ENCODE results near the gene HEMK1. TPM values are rescaled to one million over a fixed set of nuclear protein-coding genes. Genes with fewer than 3 reads are reported as not detected.

HEMK1 gene
- total and polyA plus RNA-seq, 9 donors, result 6.8 to 35.3 (median 23.8) TPM

DNA sequence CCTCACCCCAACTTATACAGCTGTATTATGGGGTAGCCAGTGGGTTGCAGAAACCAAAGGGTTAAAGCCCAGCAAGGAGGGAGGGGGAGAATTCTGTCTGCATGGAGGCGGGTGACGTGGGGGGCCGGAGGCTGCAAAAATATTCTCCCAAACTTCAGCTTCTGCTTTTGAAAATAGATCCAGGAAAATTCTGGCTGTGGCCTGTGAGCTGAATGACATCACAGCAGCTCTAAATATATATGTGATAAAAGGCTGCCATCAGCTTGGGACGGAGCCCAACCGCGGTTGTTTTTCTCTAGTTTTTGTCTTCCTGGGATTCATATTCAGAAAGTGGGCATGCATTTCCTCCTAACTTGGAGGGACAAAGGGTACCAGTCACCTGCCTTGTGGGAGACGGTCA, 75.2 kb downstream of the HEMK1 start:
- WGBS, 3 donors, result 16 to 21% (median 21%) methylated on average over 7 of the region's 7 CpGs
- no peaks in the 10 kb centered on the region for H3K9me3 ChIP-seq
- peak in 1 of 5 donors; percentile 33 for DNase-seq
- intact Hi-C loops (cut with DNase I), result no loop called here
- H3K27ac ChIP-seq, result peak overlapping the region in 1 of 2 donors; percentile 3
- H3K4me1 ChIP-seq (ENCODE audit: insufficient read depth), result peaks cover 4% of the 10 kb centered on the region
- TF ChIP-seq POLR2A (IDR thresholded peaks at IDR 0.05) (no peak), EP300 (IDR thresholded peaks at IDR 0.05) (no peak)
- TF ChIP-seq, protein P1, sequence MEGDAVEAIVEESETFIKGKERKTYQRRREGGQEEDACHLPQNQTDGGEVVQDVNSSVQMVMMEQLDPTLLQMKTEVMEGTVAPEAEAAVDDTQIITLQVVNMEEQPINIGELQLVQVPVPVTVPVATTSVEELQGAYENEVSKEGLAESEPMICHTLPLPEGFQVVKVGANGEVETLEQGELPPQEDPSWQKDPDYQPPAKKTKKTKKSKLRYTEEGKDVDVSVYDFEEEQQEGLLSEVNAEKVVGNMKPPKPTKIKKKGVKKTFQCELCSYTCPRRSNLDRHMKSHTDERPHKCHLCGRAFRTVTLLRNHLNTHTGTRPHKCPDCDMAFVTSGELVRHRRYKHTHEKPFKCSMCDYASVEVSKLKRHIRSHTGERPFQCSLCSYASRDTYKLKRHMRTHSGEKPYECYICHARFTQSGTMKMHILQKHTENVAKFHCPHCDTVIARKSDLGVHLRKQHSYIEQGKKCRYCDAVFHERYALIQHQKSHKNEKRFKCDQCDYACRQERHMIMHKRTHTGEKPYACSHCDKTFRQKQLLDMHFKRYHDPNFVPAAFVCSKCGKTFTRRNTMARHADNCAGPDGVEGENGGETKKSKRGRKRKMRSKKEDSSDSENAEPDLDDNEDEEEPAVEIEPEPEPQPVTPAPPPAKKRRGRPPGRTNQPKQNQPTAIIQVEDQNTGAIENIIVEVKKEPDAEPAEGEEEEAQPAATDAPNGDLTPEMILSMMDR (IDR thresholded peaks at IDR 0.05), result no peak
- no peak overlapping the region for H3K4me3 ChIP-seq
- H3K36me3 ChIP-seq, result no peaks in the 10 kb centered on the region
- no peaks in the 10 kb centered on the region for H3K27me3 ChIP-seq

DNA sequence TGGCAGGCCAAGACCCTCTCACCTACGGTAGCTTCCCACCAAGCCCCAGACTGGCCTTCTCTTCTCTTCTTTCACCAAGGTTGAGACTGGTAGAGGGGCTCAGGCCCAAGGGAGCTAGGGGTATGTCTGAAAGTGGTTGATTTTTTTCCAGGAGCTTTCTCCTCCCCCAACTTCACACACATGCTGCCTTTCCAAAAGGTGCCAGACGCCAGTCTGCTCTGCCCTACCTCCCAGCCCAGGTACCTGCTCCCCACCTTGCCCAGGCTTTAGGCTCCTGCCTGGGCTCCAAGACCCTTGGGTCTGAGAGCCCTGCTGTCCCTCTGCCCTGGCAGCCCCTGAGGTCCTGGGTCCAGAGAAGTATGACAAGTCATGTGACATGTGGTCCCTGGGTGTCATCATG, 76.1 kb downstream of the HEMK1 start:
- intact Hi-C loops (cut with DNase I), result no loop called here
- no peak overlapping the region for H3K4me3 ChIP-seq
- DNase-seq, result no peak
- H3K9me3 ChIP-seq, result no peaks in the 10 kb centered on the region
- H3K27me3 ChIP-seq, result no peaks in the 10 kb centered on the region
- peaks cover 4% of the 10 kb centered on the region for H3K4me1 ChIP-seq (ENCODE audit: insufficient read depth)
- H3K36me3 ChIP-seq, result no peaks in the 10 kb centered on the region
- TF ChIP-seq, protein P1 (IDR thresholded peaks at IDR 0.05), result no peak
- TF ChIP-seq EP300 (IDR thresholded peaks at IDR 0.05) (no peak), POLR2A (IDR thresholded peaks at IDR 0.05) (no peak)
- 90 to 100% (median 91%) methylated on average over 2 of the region's 2 CpGs for WGBS, 3 donors
- peak overlapping the region in 1 of 2 donors; percentile 3 for H3K27ac ChIP-seq

Other genes starting within 250 kb of the HEMK1 start
- gene HYAL2, start 246.8 kb upstream of the HEMK1 start, total RNA-seq, result 10 to 100 TPM; 29.0 to 81.6 (median 41.2) TPM
- gene HYAL2, start 246.8 kb upstream of the HEMK1 start, polyA plus RNA-seq, result 10 to 100 TPM; 10.9 to 56.3 TPM
- gene TUSC2, start 241.3 kb upstream of the HEMK1 start, total RNA-seq, result 10 to 100 TPM; 19.4 to 26.4 (median 21.3) TPM
- gene TUSC2, start 241.3 kb upstream of the HEMK1 start, polyA plus RNA-seq, result 10 to 100 TPM; 21.0 to 24.0 TPM
- gene RASSF1, start 228.7 kb upstream of the HEMK1 start, total RNA-seq, result 10 to 100 TPM; 16.2 to 32.6 (median 25.5) TPM
- 10 to 100 TPM; 12.5 to 27.4 TPM for gene RASSF1, start 228.7 kb upstream of the HEMK1 start, polyA plus RNA-seq
- 10 to 100 TPM in 2 of 7 donors, 1 to 10 TPM in 5; 1.0 to 75.1 (median 3.4) TPM for gene ZMYND10, start 223.8 kb upstream of the HEMK1 start, total RNA-seq
- under 1 TPM; 0.50 to 0.81 TPM for gene ZMYND10, start 223.8 kb upstream of the HEMK1 start, polyA plus RNA-seq
- gene NPRL2, start 218.7 kb upstream of the HEMK1 start, total RNA-seq, result 10 to 100 TPM; 19.4 to 26.3 (median 22.4) TPM
- gene NPRL2, start 218.7 kb upstream of the HEMK1 start, polyA plus RNA-seq, result 10 to 100 TPM; 21.8 to 21.9 TPM
- 10 to 100 TPM in 3 of 7 donors, 1 to 10 TPM in 4; 8.0 to 17.1 (median 9.6) TPM for gene CYB561D2, start 218.7 kb upstream of the HEMK1 start, total RNA-seq
- gene CYB561D2, start 218.7 kb upstream of the HEMK1 start, polyA plus RNA-seq, result 10 to 100 TPM in 1 of 2 donors, 1 to 10 TPM in 1; 4.5 to 10.8 TPM
- gene TMEM115, start 210.0 kb upstream of the HEMK1 start, total RNA-seq, result 10 to 100 TPM; 32.3 to 58.4 (median 36.9) TPM
- 10 to 100 TPM in 1 of 2 donors, 1 to 10 TPM in 1; 8.5 to 40.2 TPM for gene TMEM115, start 210.0 kb upstream of the HEMK1 start, polyA plus RNA-seq
- 1 to 10 TPM in 6 of 7 donors, under 1 TPM in 1; 0.95 to 8.6 (median 4.2) TPM for gene CACNA2D2, start 65.9 kb upstream of the HEMK1 start, total RNA-seq
- gene CACNA2D2, start 65.9 kb upstream of the HEMK1 start, polyA plus RNA-seq, result 1 to 10 TPM; 1.8 to 2.8 TPM
- gene C3orf18, start 1.8 kb upstream of the HEMK1 start, total RNA-seq, result 10 to 100 TPM; 10.7 to 24.1 (median 17.7) TPM
- 10 to 100 TPM; 13.0 to 17.5 TPM for gene C3orf18, start 1.8 kb upstream of the HEMK1 start, polyA plus RNA-seq
- 10 to 100 TPM in 6 of 7 donors, 1 to 10 TPM in 1; 6.2 to 28.0 (median 24.7) TPM for gene CISH, start 42.3 kb downstream of the HEMK1 start, total RNA-seq
- gene CISH, start 42.3 kb downstream of the HEMK1 start, polyA plus RNA-seq, result 10 to 100 TPM in 1 of 2 donors, 1 to 10 TPM in 1; 6.5 to 21.9 TPM
- gene MAPKAPK3, start 47.6 kb downstream of the HEMK1 start, total RNA-seq, result 10 to 100 TPM; 16.9 to 34.6 (median 29.3) TPM
- gene MAPKAPK3, start 47.6 kb downstream of the HEMK1 start, polyA plus RNA-seq, result 10 to 100 TPM; 15.8 to 44.7 TPM
- gene DOCK3, start 105.4 kb downstream of the HEMK1 start, total RNA-seq, result under 1 TPM in 6 of 7 donors, not detected in 1; 0.17 to 0.71 (median 0.27) TPM
- under 1 TPM; 0.04 to 0.67 TPM for gene DOCK3, start 105.4 kb downstream of the HEMK1 start, polyA plus RNA-seq